Measurements from ENCODE around the gene MAST4. TPM values are rescaled to one million over a fixed set of nuclear protein-coding genes. Genes with fewer than 3 reads are reported as not detected.

MAST4 gene
- total and polyA plus RNA-seq, 2 of the 13 experiments (the other 11 are each of a cell fraction or from before 2014, with no cell fraction given) = 3.4 to 3.7 TPM

- TF ChIP-seq ISL2 (CRISPR knock-in tag; IDR thresholded peaks at IDR 0.05) = no peak
- no peak for TF ChIP-seq ZNF562 (CRISPR knock-in tag; IDR thresholded peaks at IDR 0.05; ENCODE audit: borderline replicate concordance)
These were observed 265.2 kb downstream of the MAST4 start (continued) for GRCh38 chr5:66861402-66861801.

- no peaks in the 10 kb centered on the region for H3K36me3 ChIP-seq (replicated peaks in 1 of 2; ENCODE audit: control insufficient read depth in 1 of 2, insufficient read depth in 2 of 2, low read length in 2 of 2)
- 0 out of 5 replicates have a peak, but pooled peaks cover 0 to 3% of the 10 kb centered on the region in 2 experiments for H3K27me3 ChIP-seq (ENCODE audit: control insufficient read depth in 1 of 2, insufficient read depth in 2 of 2, low read length in 2 of 2)
- ChIA-PET CTCF (ENCODE audit: low intra/inter-chr PET ratio, low total read pairs) (no interaction called here), POLR2A (no interaction called here)
- no peak for FAIRE-seq
- intact Hi-C loops (cut with micrococcal nuclease; ENCODE audit: unreplicated experiment) = no loop called here
- no peak for ATAC-seq
- H3K9me3 ChIP-seq (ENCODE audit: low read length) = no peaks in the 10 kb centered on the region
- H3K9ac ChIP-seq (ENCODE audit: insufficient read depth, low read depth, low read length) = no peak overlapping the region
- H3K79me2 ChIP-seq (ENCODE audit: insufficient read depth, low read length) = no peaks in the 10 kb centered on the region
- H2AFZ ChIP-seq (ENCODE audit: low read length) = no peak overlapping the region
- TF ChIP-seq ZNF142 (CRISPR knock-in tag; IDR thresholded peaks at IDR 0.05) (no peak), ZNF235 (CRISPR knock-in tag; IDR thresholded peaks at IDR 0.05; ENCODE audit: borderline replicate concordance) (no peak), ZNF431 (CRISPR knock-in tag; IDR thresholded peaks at IDR 0.05; ENCODE audit: borderline replicate concordance, low read depth) (no peak), RXRB (CRISPR knock-in tag; IDR thresholded peaks at IDR 0.05; ENCODE audit: borderline replicate concordance) (no peak)
- no peak overlapping the region for H3K27ac ChIP-seq (ENCODE audit: extremely low read length, insufficient read depth, low read length)
- DNase-seq (ENCODE audit: low spot score) = no peak
- no peak overlapping the region for H3K4me3 ChIP-seq (replicated peaks in 1 of 3; ENCODE audit: insufficient read depth in 1 of 3, low read depth in 2 of 3, low read length in 3 of 3)
- no peaks in the 10 kb centered on the region for H4K20me1 ChIP-seq (ENCODE audit: insufficient read depth, low read length)
- H3K4me2 ChIP-seq (ENCODE audit: low read depth, low read length) = no peak overlapping the region
- in situ Hi-C loops (cut with HindIII; ENCODE audit: extremely low pct_ligation_motif_present, low pct_unique_long_range_greater_than_20kb) = no loop called here
- 16% methylated on average over 2 of the region's 2 CpGs for WGBS (ENCODE audit: low lambda C conversion rate)
- no TSS peak for BruUV-seq (replicated peaks)
- H3K4me1 ChIP-seq (ENCODE audit: insufficient read depth, low read length) = no peaks in the 10 kb centered on the region
These were observed 265.8 kb downstream of the MAST4 start for GRCh38 chr5:66862020-66862419.

Measured in HepG2 (cell line).